ENCODE measurements around the gene OPCML. TPM values are rescaled to one million over a fixed set of nuclear protein-coding genes. Genes with fewer than 3 reads are reported as not detected.
A peak's percentile ranks its signal among the peaks of the same experiment; 100 is the strongest.

OPCML gene
- total RNA-seq, 1 experiment from 2014 or later, result 0.94 TPM

GRCh38 chr11:133479209-133479608 is 53.1 kb downstream of the OPCML start:
- H3T11ph ChIP-seq (ENCODE audit: low read length), result no peak overlapping the region
- no peak for DNase-seq
- no peaks in the 10 kb centered on the region for H3K36me3 Mint-ChIP-seq (ENCODE audit: insufficient read depth in 1 of 3, low read depth in 3 of 3)
- no peak overlapping the region for H3K9ac ChIP-seq (ENCODE audit: extremely low read depth, insufficient read length, low read length)
- no peaks in the 10 kb centered on the region for H3K4me1 ChIP-seq (ENCODE audit: insufficient read depth, low read length)
- H2AFZ ChIP-seq (ENCODE audit: low read length), result no peak overlapping the region
- no peak overlapping the region for H2BK120ac ChIP-seq (ENCODE audit: low read depth, low read length, poor library complexity, severe bottlenecking)
- no peaks in the 10 kb centered on the region for H4K20me1 ChIP-seq (ENCODE audit: control insufficient read depth, insufficient read depth, insufficient read length)
- H2BK5ac ChIP-seq (ENCODE audit: insufficient read length, low read length), result no peak overlapping the region
- no peak overlapping the region for H3K27ac ChIP-seq (ENCODE audit: insufficient read length, low read depth, low read length)
- no peak overlapping the region for H4K5ac ChIP-seq (ENCODE audit: insufficient read length, low read depth, low read length)
- H3K27ac Mint-ChIP-seq, result peak overlapping the region in 1 of 3 experiments; percentile 10; a peak in 1 of 7 replicates
- no peaks in the 10 kb centered on the region for H3K9me3 ChIP-seq (ENCODE audit: control insufficient read depth, low read depth, low read length)
- no peak overlapping the region for H3K14ac ChIP-seq (ENCODE audit: insufficient read depth, low read length)
- no peaks in the 10 kb centered on the region for H3K27me3 ChIP-seq (ENCODE audit: insufficient read depth, low read length)
- no peak overlapping the region for H3K4ac ChIP-seq (ENCODE audit: low read depth, low read length)
- no peak overlapping the region for H3K56ac ChIP-seq (ENCODE audit: insufficient read length, low read depth, low read length)
- no peak overlapping the region for H2BK12ac ChIP-seq (ENCODE audit: insufficient read length, low read depth, low read length)
- no peak overlapping the region for H2BK20ac ChIP-seq (ENCODE audit: low read depth, low read length, poor library complexity, severe bottlenecking)
- H3K18ac ChIP-seq (ENCODE audit: insufficient read length, low read depth, low read length), result no peak overlapping the region
- no peak overlapping the region for H4K8ac ChIP-seq (replicated peaks; ENCODE audit: insufficient read length, low read depth, low read length)
- H2BK15ac ChIP-seq (ENCODE audit: low read depth, low read length), result no peak overlapping the region
- H3K9me3 Mint-ChIP-seq, result no peaks in the 10 kb centered on the region
- H3K4me1 Mint-ChIP-seq, result peaks cover 11 to 14% of the 10 kb centered on the region in 2 experiments
- WGBS (ENCODE audit: extremely low coverage, insufficient read length, low lambda C conversion rate), result no CpG with 5 or more reads among the region's 2 CpGs
- no peaks in the 10 kb centered on the region for H3K23me2 ChIP-seq (ENCODE audit: insufficient read length, low read depth, low read length, poor library complexity, severe bottlenecking)
- no peak overlapping the region for H3K4me3 Mint-ChIP-seq
- H2AK5ac ChIP-seq (ENCODE audit: insufficient read length, low read length), result no peak overlapping the region
- no peak for TF ChIP-seq CTCF (conservative IDR thresholded peaks at IDR 0.05)
- H3K27me3 Mint-ChIP-seq (ENCODE audit: low read depth), result no peaks in the 10 kb centered on the region; the same call in 1 of the 2 replicates
- no peak overlapping the region for H3K4me2 ChIP-seq (ENCODE audit: insufficient read depth, insufficient read length, low read length)
- H3K23ac ChIP-seq (ENCODE audit: insufficient read length, low read depth, low read length), result no peak overlapping the region
- no peak overlapping the region for H4K91ac ChIP-seq (ENCODE audit: insufficient read length, low read depth, low read length)
- no peaks in the 10 kb centered on the region for H3K79me1 ChIP-seq (ENCODE audit: insufficient read depth, low read depth, low read length, poor library complexity, severe bottlenecking)
- H3K79me2 ChIP-seq (ENCODE audit: insufficient read depth, low read length), result no peaks in the 10 kb centered on the region

All from H9 (cell line).